Uterus (tissue), 2 donors: Measurements from ENCODE around the gene RPS14.

Experiments used
- CTCF ChIP-seq, 4 experiments: fragments of 200-600 bp in 2 of 4; fragments of 450-650 bp in 2 of 4; sonication (generic) in 2 of 4; IDR thresholded peaks; one replicate each; pipeline ENCODE4 v1.5.1; 2016 to 2019; ENCODE audit warnings: antibody characterized with exemption in 4 of 4, mild to moderate bottlenecking in 2 of 4, moderate library complexity in 1 of 4
- POLR2A ChIP-seq, 2 donors: fragments of 450-650 bp; IDR thresholded peaks; one replicate each; pipeline ENCODE4 v1.6.1; 2016; ENCODE audit warnings: antibody characterized with exemption in 2 of 2, mild to moderate bottlenecking in 1 of 2, moderate library complexity in 1 of 2

DNA sequence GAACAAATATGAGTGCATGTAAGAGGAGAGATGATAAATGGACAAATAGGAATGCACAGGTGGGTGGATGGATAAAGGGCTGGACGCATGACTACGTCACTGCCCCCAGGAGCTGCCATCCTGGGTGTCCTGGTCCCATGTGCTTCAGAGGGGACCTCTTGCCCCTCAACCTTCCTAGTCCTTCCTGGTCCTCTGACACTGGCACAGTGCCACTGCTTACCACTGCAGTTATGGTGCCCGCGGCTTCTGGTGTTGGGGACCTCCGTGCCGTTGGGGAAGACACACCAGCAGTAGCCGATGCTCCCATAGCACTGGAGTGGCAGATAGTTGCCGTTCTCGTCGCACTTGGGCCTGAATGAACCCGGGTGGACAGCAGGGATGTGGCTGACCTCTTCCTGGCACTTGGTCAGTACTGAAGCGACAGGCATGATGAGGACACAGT is 46.6 kb downstream of the RPS14 start:
- TF ChIP-seq CTCF (IDR thresholded peaks at IDR 0.05) (no peak), POLR2A (IDR thresholded peaks at IDR 0.05) (no peak)
